Activated CD8-positive, alpha-beta T cell treated with anti-CD3 and anti-CD28 coated beads for 36 hours (primary cell): ENCODE results near the gene ESRRB. TPM values are rescaled to one million over a fixed set of nuclear protein-coding genes. Genes with fewer than 3 reads are reported as not detected.

ENCODE experiments used
- ATAC-seq: fragments of 200-7000 bp; cut with Tn5 transposase; one replicate; pipeline ENCODE4 v1.10.0; 2021; ENCODE audit warnings: mild to moderate bottlenecking, moderate library complexity
- CTCF ChIA-PET: fragments of 350-600 bp; sonication (Branson Sonifier 250); formaldehyde crosslinking; loops from one replicate; lab custom pipeline; 2021; ENCODE audit warnings: antibody characterized with exemption; lab: Charles Lee
- POLR2A ChIA-PET: fragments of 350-600 bp; sonication (Branson Sonifier 250); formaldehyde crosslinking; loops from one replicate; lab custom pipeline; 2021; ENCODE audit warnings: antibody characterized with exemption; lab: Charles Lee
- DNase-seq: peaks from one replicate; pipeline ENCODE4 v3.0.0-alpha.2; 2020
- H3K27ac Mint-ChIP-seq: one replicate; pipeline ENCODE4 v1.8.0; 2021; ENCODE audit warnings: mild to moderate bottlenecking, mixed read lengths
- H3K27me3 Mint-ChIP-seq: one replicate; pipeline ENCODE4 v1.8.0; 2021; ENCODE audit warnings: mixed read lengths
- H3K36me3 Mint-ChIP-seq: one replicate; pipeline ENCODE4 v1.8.0; 2021; ENCODE audit warnings: low read depth, mixed read lengths
- H3K4me1 Mint-ChIP-seq: one replicate; pipeline ENCODE4 v1.8.0; 2021; ENCODE audit warnings: low read depth, mixed read lengths
- H3K4me3 Mint-ChIP-seq: one replicate; pipeline ENCODE4 v1.8.0; 2021; ENCODE audit warnings: mild to moderate bottlenecking, moderate library complexity, mixed read lengths
- H3K9me3 Mint-ChIP-seq: one replicate; pipeline ENCODE4 v1.8.0; 2021; ENCODE audit warnings: mixed read lengths
- intact Hi-C: fragments of 100-400 bp; cut with micrococcal nuclease; formaldehyde crosslinking; loops from one replicate; pipeline ENCODE4 v1.10.0; 2022
- total RNA-seq, 2 experiments: library from RNA; stranded (reverse); gene quantifications; one replicate each; pipeline ENCODE4 v1.2.3, GENCODE V29; 2021
- TF ChIP-seq, protein P1 (sequence below): fragments of 200-600 bp; IDR thresholded peaks from one replicate; pipeline ENCODE4 v1.8.0; 2022; ENCODE audit warnings: antibody characterized with exemption, mild to moderate bottlenecking

ESRRB gene
- total RNA-seq, 2 experiments from 2014 or later: 0.18 to 0.27 TPM

DNA sequence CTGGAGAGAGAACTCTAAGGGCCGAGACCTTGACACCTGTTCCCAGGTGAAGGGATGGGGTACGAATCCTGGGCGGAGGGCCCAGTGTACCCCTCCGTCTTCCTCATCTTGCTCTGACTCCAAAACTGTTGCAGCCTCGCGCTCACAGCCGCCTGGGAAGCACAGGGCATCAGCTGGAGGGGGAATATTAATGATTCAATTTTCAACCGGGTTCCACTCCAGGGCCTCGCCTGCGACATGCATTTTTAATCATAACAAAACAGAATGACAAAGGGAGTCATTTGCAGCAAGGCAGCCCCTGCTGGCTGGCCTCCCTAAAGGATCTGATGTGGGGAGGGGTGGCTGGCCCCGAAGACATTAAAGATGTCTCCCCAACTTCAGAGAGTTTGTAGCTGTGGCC is 41.6 kb upstream of the ESRRB start:
- Mint-ChIP-seq H3K36me3 (no peaks in the 10 kb centered on the region), H3K4me3 (no peak overlapping the region), H3K27me3 (peaks cover 19% of the 10 kb centered on the region), H3K27ac (no peak overlapping the region), H3K4me1 (no peaks in the 10 kb centered on the region), H3K9me3 (no peaks in the 10 kb centered on the region)
- ATAC-seq: no peak
- TF ChIP-seq, protein P1, sequence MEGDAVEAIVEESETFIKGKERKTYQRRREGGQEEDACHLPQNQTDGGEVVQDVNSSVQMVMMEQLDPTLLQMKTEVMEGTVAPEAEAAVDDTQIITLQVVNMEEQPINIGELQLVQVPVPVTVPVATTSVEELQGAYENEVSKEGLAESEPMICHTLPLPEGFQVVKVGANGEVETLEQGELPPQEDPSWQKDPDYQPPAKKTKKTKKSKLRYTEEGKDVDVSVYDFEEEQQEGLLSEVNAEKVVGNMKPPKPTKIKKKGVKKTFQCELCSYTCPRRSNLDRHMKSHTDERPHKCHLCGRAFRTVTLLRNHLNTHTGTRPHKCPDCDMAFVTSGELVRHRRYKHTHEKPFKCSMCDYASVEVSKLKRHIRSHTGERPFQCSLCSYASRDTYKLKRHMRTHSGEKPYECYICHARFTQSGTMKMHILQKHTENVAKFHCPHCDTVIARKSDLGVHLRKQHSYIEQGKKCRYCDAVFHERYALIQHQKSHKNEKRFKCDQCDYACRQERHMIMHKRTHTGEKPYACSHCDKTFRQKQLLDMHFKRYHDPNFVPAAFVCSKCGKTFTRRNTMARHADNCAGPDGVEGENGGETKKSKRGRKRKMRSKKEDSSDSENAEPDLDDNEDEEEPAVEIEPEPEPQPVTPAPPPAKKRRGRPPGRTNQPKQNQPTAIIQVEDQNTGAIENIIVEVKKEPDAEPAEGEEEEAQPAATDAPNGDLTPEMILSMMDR: no peak
- no peak for DNase-seq
- POLR2A ChIA-PET: no interaction called here
- intact Hi-C loops: no loop called here
- CTCF ChIA-PET: interaction anchor here (1.4 to 1.9 kb wide), 2 partner anchors 53 to 314 kb away, joined by 3 to 5 read pairs; no protein-coding TSS in a partner anchor

DNA sequence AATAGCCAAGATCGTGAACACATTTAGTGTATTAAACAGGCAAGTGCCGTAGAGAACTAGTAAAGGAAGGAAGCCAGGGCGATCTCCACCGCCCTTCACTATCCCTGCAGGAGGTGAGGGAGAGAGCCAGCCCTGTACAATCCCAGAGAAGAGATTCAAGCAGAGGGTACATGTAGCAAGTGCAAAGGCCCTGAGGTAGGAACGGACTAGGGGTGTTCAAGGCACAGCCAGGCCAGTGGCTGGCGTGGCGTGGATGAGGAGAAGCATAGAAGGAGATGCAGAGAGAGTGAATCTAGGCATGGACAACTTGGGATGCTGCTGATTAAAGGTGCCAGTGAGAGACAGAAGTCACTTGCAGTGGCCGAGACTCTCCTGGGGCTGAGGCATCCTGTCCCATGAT is 39.1 kb upstream of the ESRRB start:
- TF ChIP-seq, protein P1: no peak
- POLR2A ChIA-PET: no interaction called here
- no peak for DNase-seq
- intact Hi-C loops: no loop called here
- no peaks in the 10 kb centered on the region for H3K9me3 Mint-ChIP-seq
- no peaks in the 10 kb centered on the region for H3K36me3 Mint-ChIP-seq
- H3K27ac Mint-ChIP-seq: no peak overlapping the region
- CTCF ChIA-PET: no interaction called here
- ATAC-seq: no peak
- no peak overlapping the region for H3K4me3 Mint-ChIP-seq
- no peaks in the 10 kb centered on the region for H3K4me1 Mint-ChIP-seq
- peaks cover 3% of the 10 kb centered on the region for H3K27me3 Mint-ChIP-seq

DNA sequence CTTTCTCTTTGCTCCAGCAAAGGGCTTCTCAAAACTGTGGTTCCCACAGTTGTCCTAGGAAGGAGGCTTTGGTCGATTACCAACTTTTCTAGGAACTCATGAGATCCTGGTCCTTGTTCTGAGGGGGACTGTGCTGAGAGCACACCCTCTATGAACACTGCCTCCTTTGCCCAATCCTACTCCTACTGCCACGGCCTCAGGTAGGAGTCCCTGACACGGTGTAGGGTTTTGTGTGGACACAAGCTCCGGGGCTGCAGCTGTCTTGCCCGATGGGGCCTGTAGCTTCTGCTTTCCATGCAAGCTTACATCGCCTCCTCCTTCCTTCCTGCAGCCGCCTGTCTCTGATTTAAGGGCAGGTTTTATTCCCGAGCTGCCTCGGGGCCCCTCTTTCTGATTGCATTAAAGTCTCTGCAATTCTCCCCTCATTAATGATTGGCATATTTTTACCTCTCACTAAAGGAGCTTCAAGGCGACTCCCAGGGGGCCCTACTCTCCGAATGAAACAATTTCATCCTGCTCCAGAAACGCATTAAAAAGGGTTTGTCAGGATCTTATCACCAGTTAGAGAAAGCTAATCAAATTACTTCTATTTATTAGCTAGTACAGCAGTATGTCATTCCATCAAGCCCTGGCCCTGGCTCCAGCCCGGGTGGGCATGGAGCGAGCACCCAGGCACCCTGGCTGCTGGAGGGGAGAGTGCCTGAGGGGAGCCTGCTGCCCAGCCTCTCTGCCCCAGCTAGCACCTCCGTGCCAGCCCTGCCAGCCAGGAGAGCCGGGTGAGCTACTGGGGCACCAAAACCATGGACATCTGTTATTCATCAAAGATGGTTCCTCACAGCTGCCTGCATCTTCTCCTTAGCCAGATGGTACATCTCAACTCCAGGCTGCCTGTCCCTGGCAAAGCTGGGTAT is 38.0 kb upstream of the ESRRB start:
- intact Hi-C loops: no loop called here
- ATAC-seq (no peak), DNase-seq (no peak)
- Mint-ChIP-seq H3K27ac (no peak overlapping the region), H3K9me3 (peaks cover under 1% of the 10 kb centered on the region), H3K4me3 (no peak overlapping the region), H3K36me3 (no peaks in the 10 kb centered on the region), H3K4me1 (no peaks in the 10 kb centered on the region), H3K27me3 (peaks cover 3% of the 10 kb centered on the region)
- TF ChIP-seq, protein P1: no peak
- ChIA-PET CTCF (interaction anchor here (0.8 to 0.9 kb wide), 2 partner anchors 14 to 15 kb away, joined by 3 to 4 read pairs; no protein-coding TSS in a partner anchor), POLR2A (no interaction called here)

DNA sequence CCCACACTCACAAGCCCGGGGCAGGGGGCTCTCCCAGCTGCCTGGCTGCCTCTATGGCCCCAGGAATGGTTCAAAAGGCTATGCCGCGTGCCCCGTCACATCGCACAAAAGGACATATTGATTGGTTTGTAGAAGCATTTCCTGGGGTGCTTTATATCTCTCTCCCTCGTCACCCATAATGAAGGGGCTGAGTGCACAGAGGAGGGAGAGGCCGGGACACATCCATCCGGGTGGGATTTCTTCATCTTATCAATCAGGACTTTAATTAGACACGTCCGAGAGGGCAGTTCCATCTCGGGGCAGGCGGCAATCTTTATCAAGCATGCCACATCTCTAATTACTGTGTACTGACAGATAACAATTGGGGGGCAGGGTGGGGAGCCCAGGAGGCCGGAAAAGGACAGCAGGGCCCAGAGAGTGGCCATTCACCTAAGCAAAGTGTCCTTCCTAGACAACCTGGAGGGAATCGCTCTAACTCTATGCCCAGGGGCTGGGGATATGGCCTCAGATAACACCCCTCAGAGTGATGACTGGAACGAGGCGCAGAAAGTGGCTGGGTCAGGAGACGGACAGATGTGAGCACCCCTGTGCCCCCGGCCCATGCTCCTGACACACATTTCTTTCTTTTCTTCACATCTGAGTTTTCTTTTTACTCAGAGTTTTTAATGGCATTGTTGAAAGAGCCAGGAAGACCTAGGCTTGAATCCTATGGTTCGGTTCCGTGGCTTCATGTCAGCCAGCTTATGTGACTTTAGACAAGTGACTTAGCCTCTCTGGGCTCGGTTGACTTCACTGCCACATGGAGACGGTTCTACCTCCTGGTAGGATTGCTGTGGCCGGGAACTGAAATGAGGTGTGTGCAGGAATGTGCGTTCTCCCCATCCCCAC is 36.0 kb upstream of the ESRRB start:
- TF ChIP-seq, protein P1: no peak

More for the DNA sequence above, 36.0 kb upstream of the ESRRB start:
- no peak for DNase-seq
- CTCF ChIA-PET: no interaction called here
- Mint-ChIP-seq H3K36me3 (no peaks in the 10 kb centered on the region), H3K9me3 (peaks cover 3% of the 10 kb centered on the region), H3K4me1 (no peaks in the 10 kb centered on the region), H3K4me3 (no peak overlapping the region), H3K27me3 (peaks cover 4% of the 10 kb centered on the region), H3K27ac (no peak overlapping the region)
- intact Hi-C loops: no loop called here
- POLR2A ChIA-PET: no interaction called here
- no peak for ATAC-seq
